HepG2 (cell line): Measurements from ENCODE around the gene TPM2. TPM values are rescaled to one million over a fixed set of nuclear protein-coding genes. Genes with fewer than 3 reads are reported as not detected.

Experiments
- ATAD3A ChIP-seq: sonication (generic); formaldehyde crosslinking; IDR thresholded peaks from 2 replicates; pipeline ENCODE4 v1.4.0; 2020; ENCODE audit warnings: missing genetic modification reagents
- ATF4 ChIP-seq, 2 experiments: fragments of 450-650 bp in 1 of 2; sonication (generic) in 1 of 2; formaldehyde crosslinking; IDR thresholded peaks; 2 replicates each; pipeline versions ENCODE4 v1.5.0 to v1.8.0; 2020 to 2022; ENCODE audit warnings: mild to moderate bottlenecking in 1 of 2, missing genetic modification reagents in 1 of 2
- CEBPB ChIP-seq: IDR thresholded peaks from 2 replicates; pipeline ENCODE4 v1.6.1; 2011; ENCODE audit warnings: low read depth, low read length, improper control_type of control experiment, borderline replicate concordance
- DMAP1 ChIP-seq: IDR thresholded peaks from 2 replicates; pipeline ENCODE4 v1.6.1; 2016
- FOXK1 ChIP-seq: sonication (generic); formaldehyde crosslinking; IDR thresholded peaks from 2 replicates; pipeline ENCODE4 v1.4.0; 2020; ENCODE audit warnings: low read depth, missing genetic modification reagents, borderline replicate concordance
- FOXP1 ChIP-seq, 2 experiments: fragments of 450-650 bp in 1 of 2; IDR thresholded peaks; 2 replicates each; pipeline ENCODE4 v1.6.1; 2017 to 2018; ENCODE audit warnings: antibody characterized with exemption in 1 of 2
- GATAD2A ChIP-seq: IDR thresholded peaks from 2 replicates; pipeline ENCODE4 v1.6.1; 2016
- HMG20B ChIP-seq: conservative IDR thresholded peaks from 2 replicates; pipeline ENCODE4 v1.6.1; 2016; ENCODE audit warnings: missing genetic modification reagents, missing compliant biosample characterization
- HNRNPH1 ChIP-seq: fragments of 200-400 bp; formaldehyde crosslinking; optimal IDR thresholded peaks from 2 replicates; pipeline ENCODE3; 2017; ENCODE audit warnings: mild to moderate bottlenecking, low read depth, low read length
- NFE2 ChIP-seq: sonication (generic); formaldehyde crosslinking; IDR thresholded peaks from 2 replicates; pipeline ENCODE4 v1.4.0; 2020; ENCODE audit warnings: missing genetic modification reagents
- NKX3-1 ChIP-seq: sonication (generic); formaldehyde crosslinking; IDR thresholded peaks from 2 replicates; pipeline ENCODE4 v1.5.0; 2020; ENCODE audit warnings: missing genetic modification reagents
- NONO ChIP-seq, 2 experiments: fragments of 450-650 bp in 1 of 2; sonication (generic) in 1 of 2; formaldehyde crosslinking in 1 of 2; IDR thresholded peaks in 1 of 2; conservative IDR thresholded peaks in 1 of 2; 2 replicates each; pipeline versions ENCODE4 v1.6.1 to v1.8.0; 2017 to 2022; ENCODE audit warnings: mild to moderate bottlenecking in 1 of 2, missing genetic modification reagents in 1 of 2, moderate library complexity in 1 of 2
- NR2F2 ChIP-seq: IDR thresholded peaks from 2 replicates; pipeline ENCODE4 v1.6.1; 2012; ENCODE audit warnings: low read depth, inconsistent platforms, borderline replicate concordance
- RXRA ChIP-seq: sonication (generic); formaldehyde crosslinking; IDR thresholded peaks from 2 replicates; pipeline ENCODE4 v1.5.1; 2020; ENCODE audit warnings: missing genetic modification reagents
- SOX13 ChIP-seq, 3 experiments: fragments of 450-650 bp in 1 of 3; sonication (generic) in 1 of 3; formaldehyde crosslinking in 1 of 3; IDR thresholded peaks in 2 of 3; conservative IDR thresholded peaks in 1 of 3; 2 replicates each; pipeline versions ENCODE4 v1.5.0 to v1.6.1; 2016 to 2020; ENCODE audit warnings: antibody characterized with exemption in 1 of 3, mild to moderate bottlenecking in 1 of 3, missing compliant biosample characterization in 1 of 3, missing genetic modification reagents in 1 of 3, moderate library complexity in 1 of 3
- SOX5 ChIP-seq: IDR thresholded peaks from 2 replicates; pipeline ENCODE4 v1.6.1; 2016; ENCODE audit warnings: borderline replicate concordance
- TEAD3 ChIP-seq: optimal IDR thresholded peaks from 2 replicates; pipeline ENCODE3; 2016; ENCODE audit warnings: borderline replicate concordance
- ZNF207 ChIP-seq: fragments of 450-650 bp; IDR thresholded peaks from 2 replicates; pipeline ENCODE4 v1.6.1; 2016; ENCODE audit warnings: antibody characterized with exemption, borderline replicate concordance
- ZNF383 ChIP-seq: sonication (generic); formaldehyde crosslinking; IDR thresholded peaks from 2 replicates; pipeline ENCODE4 v1.4.0; 2020; ENCODE audit warnings: missing genetic modification reagents, mild to moderate bottlenecking, borderline replicate concordance
- ZNF44 ChIP-seq: sonication (generic); formaldehyde crosslinking; IDR thresholded peaks from 2 replicates; pipeline ENCODE4 v1.5.1; 2020; ENCODE audit warnings: mild to moderate bottlenecking, missing genetic modification reagents
- ZNF616 ChIP-seq: sonication (generic); formaldehyde crosslinking; IDR thresholded peaks from 2 replicates; pipeline ENCODE4 v1.5.0; 2020; ENCODE audit warnings: low read depth, mild to moderate bottlenecking, missing genetic modification reagents
- ZNF883 ChIP-seq: sonication (generic); formaldehyde crosslinking; IDR thresholded peaks from 2 replicates; pipeline ENCODE4 v1.5.1; 2020; ENCODE audit warnings: mild to moderate bottlenecking, missing genetic modification reagents; ENCODE audit errors: not compliant biosample characterization
- polyA plus RNA-seq, 8 experiments: library from polyadenylated mRNA; depleted of rRNA in 3 of 8; stranded (reverse) in 7 of 8; unstranded in 1 of 8; fragments of >200 nt; fragmentation: Illumina TruSeq in 4 of 8; extraction: Trizol in 4 of 8; gene quantifications; 2 replicates each; pipeline versions ENCODE4 v1.2.1 to v1.2.3, GENCODE V29; 2011 to 2016; ENCODE audit warnings: low read depth in 4 of 8, missing spikeins in 1 of 8, mixed read lengths in 1 of 8; ENCODE audit not compliant: insufficient read depth in 1 of 8
- total RNA-seq, 5 experiments: library from RNA; depleted of rRNA; stranded (reverse); fragments of >200 nt; fragmentation: Illumina TruSeq; extraction: Trizol; gene quantifications; 2 replicates each; pipeline ENCODE4 v1.2.3, GENCODE V29; 2016; ENCODE audit warnings: low read depth in 1 of 5
- TF ChIP-seq, protein P1 (sequence below): sonication (generic); formaldehyde crosslinking; IDR thresholded peaks from 2 replicates; pipeline ENCODE4 v1.5.0; 2020; ENCODE audit warnings: mild to moderate bottlenecking, missing genetic modification reagents
- TF ChIP-seq, protein P2 (sequence below): sonication (generic); formaldehyde crosslinking; IDR thresholded peaks from 2 replicates; pipeline ENCODE4 v1.4.0; 2020; ENCODE audit warnings: missing genetic modification reagents

The TPM2 gene
- total and polyA plus RNA-seq, 2 of the 13 experiments (the other 11 are each of a cell fraction or from before 2014, with no cell fraction given), result 3.1 to 10.7 TPM

DNA sequence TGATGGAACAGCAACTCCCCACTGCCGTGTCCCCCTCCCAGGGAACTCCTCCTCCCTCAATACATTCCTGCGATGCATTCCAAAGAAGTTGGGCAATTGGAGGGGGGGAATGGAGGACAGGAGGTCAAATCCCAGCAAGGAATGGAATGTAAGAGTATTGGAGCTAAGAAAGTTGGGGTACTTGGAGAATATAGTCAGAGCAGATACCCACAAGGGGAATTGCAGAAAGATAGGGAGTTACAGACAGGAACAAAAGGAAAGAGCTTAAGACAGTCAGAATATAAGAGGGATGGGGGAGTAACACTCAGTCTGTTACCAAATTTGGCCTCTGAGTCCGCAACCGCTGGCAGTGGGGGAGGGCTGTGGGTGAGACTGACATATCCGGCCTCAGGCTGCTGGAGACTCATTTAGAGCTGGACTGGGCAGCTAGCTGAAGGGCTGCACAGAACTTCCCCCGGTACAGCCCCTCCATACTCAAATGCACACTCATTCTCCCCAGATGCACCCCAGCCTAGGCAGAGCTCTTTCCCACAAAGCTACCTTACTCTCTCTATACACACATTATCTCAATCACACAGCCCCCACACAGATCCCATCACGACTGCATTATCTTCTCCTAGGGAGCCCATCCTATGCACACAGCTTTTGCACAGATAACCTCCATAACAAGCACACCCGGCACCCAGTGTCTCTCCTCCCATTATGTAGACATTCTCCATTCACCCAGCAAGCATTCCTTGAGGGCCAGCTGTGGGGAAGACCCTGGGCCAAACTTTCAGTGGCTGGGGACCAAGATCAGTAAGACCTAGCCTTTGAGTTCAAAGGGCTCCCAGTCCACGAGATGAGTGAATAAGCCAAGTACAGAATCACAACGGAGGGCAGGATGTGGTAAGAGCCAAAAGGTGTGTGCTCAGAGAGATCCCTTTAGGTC lies 38.6 kb upstream of the TPM2 start (continued):
- no peak for TF ChIP-seq NONO (IDR thresholded peaks at IDR 0.05)
- 0 out of 2 replicates have a peak, but pooled peaks have one; percentile 36 for TF ChIP-seq NONO (CRISPR knock-in tag; conservative IDR thresholded peaks at IDR 0.05)
- no peak for TF ChIP-seq NKX3-1 (CRISPR knock-in tag)
- TF ChIP-seq FOXK1 (CRISPR knock-in tag), result no peak
- TF ChIP-seq ATF4 (CRISPR knock-in tag; IDR thresholded peaks at IDR 0.05), result no peak
- TF ChIP-seq HNRNPH1, result no peak
- peak; percentile 46; the same call in 1 of the 2 replicates for TF ChIP-seq NR2F2
- TF ChIP-seq GATAD2A (CRISPR knock-in tag), result peak; percentile 46; the same call in 1 of the 2 replicates
- peak; percentile 33; the same call in 1 of the 2 replicates for TF ChIP-seq DMAP1 (CRISPR knock-in tag)
- no peak for TF ChIP-seq ATAD3A (CRISPR knock-in tag)
- 0 out of 2 replicates have a peak, but pooled peaks have one; percentile 42 for TF ChIP-seq ZNF616 (CRISPR knock-in tag)
- no peak for TF ChIP-seq NFE2 (CRISPR knock-in tag)
- TF ChIP-seq SOX5, result peak; percentile 66; the same call in 1 of the 2 replicates
- TF ChIP-seq, protein P1, sequence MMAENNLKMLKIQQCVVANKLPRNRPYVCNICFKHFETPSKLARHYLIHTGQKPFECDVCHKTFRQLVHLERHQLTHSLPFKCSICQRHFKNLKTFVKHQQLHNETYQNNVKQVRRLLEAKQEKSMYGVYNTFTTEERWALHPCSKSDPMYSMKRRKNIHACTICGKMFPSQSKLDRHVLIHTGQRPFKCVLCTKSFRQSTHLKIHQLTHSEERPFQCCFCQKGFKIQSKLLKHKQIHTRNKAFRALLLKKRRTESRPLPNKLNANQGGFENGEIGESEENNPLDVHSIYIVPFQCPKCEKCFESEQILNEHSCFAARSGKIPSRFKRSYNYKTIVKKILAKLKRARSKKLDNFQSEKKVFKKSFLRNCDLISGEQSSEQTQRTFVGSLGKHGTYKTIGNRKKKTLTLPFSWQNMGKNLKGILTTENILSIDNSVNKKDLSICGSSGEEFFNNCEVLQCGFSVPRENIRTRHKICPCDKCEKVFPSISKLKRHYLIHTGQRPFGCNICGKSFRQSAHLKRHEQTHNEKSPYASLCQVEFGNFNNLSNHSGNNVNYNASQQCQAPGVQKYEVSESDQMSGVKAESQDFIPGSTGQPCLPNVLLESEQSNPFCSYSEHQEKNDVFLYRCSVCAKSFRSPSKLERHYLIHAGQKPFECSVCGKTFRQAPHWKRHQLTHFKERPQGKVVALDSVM (CRISPR knock-in tag), result 0 out of 2 replicates have a peak, but pooled peaks have one; percentile 42
- TF ChIP-seq RXRA, result peak; percentile 38; the same call in 1 of the 2 replicates
- no peak for TF ChIP-seq ZNF44 (CRISPR knock-in tag)
- no peak for TF ChIP-seq ZNF883 (CRISPR knock-in tag)
- TF ChIP-seq TEAD3 (CRISPR knock-in tag), result peak; percentile 99
- TF ChIP-seq SOX13 (IDR thresholded peaks at IDR 0.05), result peak; percentile 35; the same call in 1 of the 2 replicates
- TF ChIP-seq SOX13 (CRISPR knock-in tag; conservative IDR thresholded peaks at IDR 0.05 in 1 of 2, IDR thresholded peaks at IDR 0.05 in 1 of 2), result peak in 1 of 2 experiments; percentile 88; a peak in 2 of 4 replicates
- no peak for TF ChIP-seq ZNF383 (CRISPR knock-in tag)
- no peak for TF ChIP-seq ZNF207
- TF ChIP-seq, protein P2, sequence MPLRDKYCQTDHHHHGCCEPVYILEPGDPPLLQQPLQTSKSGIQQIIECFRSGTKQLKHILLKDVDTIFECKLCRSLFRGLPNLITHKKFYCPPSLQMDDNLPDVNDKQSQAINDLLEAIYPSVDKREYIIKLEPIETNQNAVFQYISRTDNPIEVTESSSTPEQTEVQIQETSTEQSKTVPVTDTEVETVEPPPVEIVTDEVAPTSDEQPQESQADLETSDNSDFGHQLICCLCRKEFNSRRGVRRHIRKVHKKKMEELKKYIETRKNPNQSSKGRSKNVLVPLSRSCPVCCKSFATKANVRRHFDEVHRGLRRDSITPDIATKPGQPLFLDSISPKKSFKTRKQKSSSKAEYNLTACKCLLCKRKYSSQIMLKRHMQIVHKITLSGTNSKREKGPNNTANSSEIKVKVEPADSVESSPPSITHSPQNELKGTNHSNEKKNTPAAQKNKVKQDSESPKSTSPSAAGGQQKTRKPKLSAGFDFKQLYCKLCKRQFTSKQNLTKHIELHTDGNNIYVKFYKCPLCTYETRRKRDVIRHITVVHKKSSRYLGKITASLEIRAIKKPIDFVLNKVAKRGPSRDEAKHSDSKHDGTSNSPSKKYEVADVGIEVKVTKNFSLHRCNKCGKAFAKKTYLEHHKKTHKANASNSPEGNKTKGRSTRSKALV (CRISPR knock-in tag), result no peak
- peak; percentile 81 for TF ChIP-seq CEBPB
- TF ChIP-seq HMG20B (CRISPR knock-in tag), result 0 out of 2 replicates have a peak, but pooled peaks have one; percentile 14
- TF ChIP-seq FOXP1 (IDR thresholded peaks at IDR 0.05), result no peak
- TF ChIP-seq FOXP1 (CRISPR knock-in tag; IDR thresholded peaks at IDR 0.05), result 0 out of 2 replicates have a peak, but pooled peaks have one; percentile 11
